Activated naive CD4-positive, alpha-beta T cell treated with anti-CD3 and anti-CD28 coated beads, Interleukin-2, amount 50 U/mL, for 72 hours (primary cell): ENCODE measurements around the gene IQCH. TPM values are rescaled to one million over a fixed set of nuclear protein-coding genes. Genes with fewer than 3 reads are reported as not detected.

Experiments used
- ATAC-seq, 2 donors: fragments of 150-1000 bp; cut with Tn5 transposase; 2 replicates each; pipeline ENCODE4 v1.10.0; 2021; ENCODE audit warnings: mild to moderate bottlenecking in 2 of 2, moderate library complexity in 2 of 2
- DNase-seq, 2 donors: peaks; one replicate each; pipeline ENCODE4 v3.0.0; 2021 to 2022; ENCODE audit warnings: low spot score in 2 of 2
- H3K27ac Mint-ChIP-seq, 2 donors: one replicate each; pipeline ENCODE4 v1.8.0; 2022; ENCODE audit warnings: mild to moderate bottlenecking in 2 of 2, mixed read lengths in 2 of 2
- H3K36me3 Mint-ChIP-seq, 2 donors: one replicate each; pipeline ENCODE4 v1.8.0; 2022; ENCODE audit warnings: mixed read lengths in 2 of 2
- H3K9me3 Mint-ChIP-seq, 2 donors: one replicate each; pipeline ENCODE4 v1.8.0; 2022; ENCODE audit warnings: mixed read lengths in 2 of 2
- total RNA-seq, 2 donors: library from RNA; stranded (reverse); gene quantifications; one replicate each; pipeline ENCODE4 v1.2.3, GENCODE V29; 2022

The IQCH gene
- total RNA-seq, 2 donors from 2014 or later: 0.75 to 2.3 TPM

DNA sequence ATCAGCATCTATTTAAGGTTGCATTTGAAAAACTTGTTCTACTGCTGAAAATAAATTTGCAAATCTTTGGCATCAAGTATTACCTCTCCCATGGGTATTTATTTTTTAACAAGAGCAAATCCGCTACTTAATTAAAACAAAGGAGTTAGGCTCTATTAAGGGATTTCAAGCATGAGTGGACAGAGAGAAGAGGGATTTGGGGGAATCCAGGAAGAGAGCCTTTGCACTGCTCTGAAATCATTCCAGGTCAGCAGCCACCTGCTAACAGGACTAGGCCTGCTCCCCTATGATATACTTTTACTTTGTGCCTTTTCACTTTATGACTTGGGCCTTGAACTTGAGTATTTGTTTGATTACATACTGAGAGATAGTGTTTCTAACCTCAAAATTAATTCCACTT, 57.1 kb downstream of the IQCH start:
- ATAC-seq (no peak), DNase-seq (no peak)
- Mint-ChIP-seq H3K36me3 (no peaks in the 10 kb centered on the region), H3K9me3 (no peaks in the 10 kb centered on the region), H3K27ac (no peak overlapping the region)

DNA sequence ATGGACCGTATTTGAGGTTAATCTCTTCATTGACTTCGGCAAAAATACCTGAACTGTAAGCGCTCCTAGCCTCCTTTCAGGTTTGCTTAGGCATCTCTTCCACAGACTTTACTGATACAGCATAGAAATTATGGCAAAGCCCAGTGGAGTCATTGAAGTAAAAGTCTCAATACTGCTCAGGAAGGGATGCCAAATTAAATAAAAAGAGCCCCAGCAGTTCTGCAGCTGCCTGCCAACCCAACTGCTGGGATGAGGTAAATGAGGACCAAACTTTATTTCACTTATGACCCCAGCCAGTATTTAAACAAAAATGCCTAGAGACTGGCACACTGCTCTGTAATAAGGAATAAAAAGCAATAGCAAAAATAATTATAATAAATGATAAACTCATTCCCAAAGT, 65.4 kb downstream of the IQCH start:
- ATAC-seq: no peak
- Mint-ChIP-seq H3K9me3 (no peaks in the 10 kb centered on the region), H3K36me3 (peaks cover 0 to 5% of the 10 kb centered on the region in 2 donors), H3K27ac (no peak overlapping the region)
- DNase-seq: no peak

DNA sequence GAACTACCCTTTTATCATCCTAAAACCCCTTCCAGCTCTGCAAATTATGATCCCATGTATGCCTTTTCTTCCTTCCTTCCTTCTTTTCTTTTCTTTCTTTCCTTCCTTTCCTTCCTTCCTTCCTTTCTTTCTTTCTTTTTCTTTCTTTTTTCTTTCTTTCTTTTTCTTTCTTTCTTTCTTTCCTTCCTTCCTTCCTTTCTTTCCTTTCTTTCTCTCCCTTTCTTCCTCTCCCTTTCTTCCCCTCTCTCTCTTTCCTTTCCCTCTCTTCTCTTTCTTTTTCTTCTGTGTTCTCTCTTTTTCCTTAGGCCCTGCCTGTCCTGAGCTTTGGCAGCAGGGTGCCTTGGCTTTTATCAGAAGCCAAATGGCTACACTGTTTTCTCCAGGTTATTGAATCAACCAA, 66.8 kb downstream of the IQCH start:
- DNase-seq (no peak), ATAC-seq (no peak)
- Mint-ChIP-seq H3K9me3 (no peaks in the 10 kb centered on the region), H3K36me3 (peaks cover 0 to 5% of the 10 kb centered on the region in 2 donors), H3K27ac (no peak overlapping the region)

DNA sequence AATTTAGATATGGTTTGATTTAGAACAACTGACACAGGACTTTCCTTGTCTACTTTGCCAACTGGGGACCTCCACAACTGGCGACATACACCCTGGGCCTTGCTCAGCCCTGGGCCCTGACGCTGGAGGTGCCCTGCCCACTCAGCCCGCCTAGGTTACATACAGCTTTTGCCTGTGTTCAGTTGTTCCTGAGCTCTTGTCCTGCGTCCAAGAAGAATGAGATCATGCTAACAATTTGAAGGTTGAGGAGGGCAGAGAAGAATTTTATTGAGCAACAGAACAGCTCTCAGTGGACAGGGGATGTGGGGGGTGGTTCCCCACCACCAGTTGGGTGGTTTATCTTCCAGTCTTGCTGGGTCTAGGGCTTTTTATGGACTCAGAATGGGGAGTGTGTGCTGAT, 67.9 kb downstream of the IQCH start:
- Mint-ChIP-seq H3K27ac (no peak overlapping the region), H3K9me3 (no peaks in the 10 kb centered on the region), H3K36me3 (peaks cover 1 to 5% of the 10 kb centered on the region in 2 donors)
- no peak for DNase-seq
- ATAC-seq: no peak

DNA sequence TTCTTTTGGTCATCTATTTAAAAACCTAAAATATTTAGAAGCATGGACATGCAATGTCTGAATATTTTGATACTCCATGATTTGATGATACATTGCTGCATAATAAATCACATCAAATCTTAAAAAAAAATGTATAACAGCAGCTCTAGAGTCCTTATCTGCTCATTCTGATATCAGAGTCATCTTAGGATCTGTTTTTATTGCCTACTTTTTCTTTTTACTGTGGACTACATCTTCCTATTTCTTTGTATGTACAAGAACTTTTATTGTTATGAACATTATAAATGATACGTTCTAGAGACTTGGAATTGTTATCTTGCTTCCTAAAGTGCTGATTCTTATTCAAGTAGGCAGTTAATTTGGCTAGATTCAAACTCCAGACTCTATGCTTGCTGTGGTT, 72.7 kb downstream of the IQCH start:
- H3K36me3 Mint-ChIP-seq: peaks cover 5 to 7% of the 10 kb centered on the region in 2 donors
- H3K9me3 Mint-ChIP-seq: no peaks in the 10 kb centered on the region
- ATAC-seq (no peak), DNase-seq (no peak)
- H3K27ac Mint-ChIP-seq: no peak overlapping the region

DNA sequence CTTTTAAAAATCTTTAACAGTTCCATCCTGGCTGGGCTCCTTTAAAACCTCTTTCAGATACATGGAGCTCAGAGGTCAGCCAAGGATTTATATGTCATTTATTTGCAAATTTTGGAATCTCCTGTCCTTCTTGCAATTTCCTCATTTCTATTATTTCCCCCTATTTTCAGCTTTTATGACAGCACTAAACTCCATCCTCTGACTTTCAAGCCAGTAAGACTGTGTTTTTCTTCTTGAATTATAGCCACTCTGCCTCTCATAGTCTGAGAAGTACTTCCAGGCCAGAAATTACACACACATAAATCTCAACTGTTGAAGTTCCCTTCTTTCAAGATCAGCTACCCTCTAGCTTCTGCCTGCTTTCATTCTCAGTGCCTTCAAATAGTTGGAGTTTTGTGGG, 73.2 kb downstream of the IQCH start:
- ATAC-seq (no peak), DNase-seq (no peak)
- H3K27ac Mint-ChIP-seq: no peak overlapping the region
- no peaks in the 10 kb centered on the region for H3K9me3 Mint-ChIP-seq
- peaks cover under 1 to 7% of the 10 kb centered on the region in 2 donors for H3K36me3 Mint-ChIP-seq

DNA sequence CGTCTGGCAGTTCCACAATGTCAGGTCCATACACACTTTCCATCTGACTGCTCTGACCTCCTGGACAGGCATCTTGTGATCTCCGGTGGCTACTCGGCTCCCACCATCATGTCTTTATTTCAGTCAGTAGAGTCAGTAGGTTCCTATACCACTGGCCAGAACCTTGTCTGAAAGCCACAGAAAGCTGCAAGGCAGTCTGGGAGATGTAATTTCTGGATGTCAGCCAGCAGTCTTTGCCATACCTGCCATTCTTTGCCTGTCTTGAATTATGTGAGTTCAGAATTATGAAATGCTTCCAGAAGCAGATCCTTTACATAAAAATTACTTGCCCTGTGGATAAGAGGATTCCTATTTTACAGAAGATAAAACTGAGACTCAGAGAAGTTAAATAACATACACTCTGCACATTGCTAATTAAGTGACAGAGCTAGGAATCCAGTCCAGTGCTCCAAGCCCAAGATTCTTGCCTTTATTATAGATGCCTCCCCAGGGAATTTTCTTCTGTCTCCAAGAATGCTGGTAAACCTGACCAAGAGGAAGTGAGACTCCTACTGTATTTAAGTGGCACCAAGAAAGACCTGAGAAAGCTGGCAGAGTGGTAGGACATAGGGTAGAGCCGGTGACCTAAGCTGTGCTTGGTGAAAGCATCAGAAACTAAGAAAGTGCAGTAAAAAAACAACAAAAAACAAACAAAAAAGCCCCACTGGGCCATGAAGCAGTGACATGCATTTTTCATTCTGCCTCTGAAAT, 75.6 kb downstream of the IQCH start:
- Mint-ChIP-seq H3K9me3 (no peaks in the 10 kb centered on the region), H3K36me3 (peaks cover 0 to 7% of the 10 kb centered on the region in 2 donors), H3K27ac (no peak overlapping the region)
- ATAC-seq: no peak
- no peak for DNase-seq

DNA sequence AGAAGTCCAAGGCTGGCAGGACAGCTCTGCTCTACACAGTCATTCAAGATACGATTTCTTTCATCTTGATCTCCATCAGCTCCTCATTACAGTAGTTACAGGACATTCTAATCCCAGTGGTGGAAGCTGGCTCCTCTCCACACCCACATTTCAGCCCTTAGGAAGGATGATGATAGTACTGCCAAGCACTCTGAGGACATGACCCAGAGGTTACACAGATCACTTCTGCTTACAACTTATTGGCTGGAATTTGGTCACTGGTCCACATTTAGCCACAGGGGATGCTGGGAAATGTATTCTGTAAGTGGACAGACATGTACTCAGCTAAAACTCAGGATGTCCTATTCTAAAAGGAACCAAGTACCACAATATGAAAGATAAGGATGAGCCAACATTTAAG, 77.1 kb downstream of the IQCH start:
- ATAC-seq (no peak), DNase-seq (no peak)
- H3K36me3 Mint-ChIP-seq: peaks cover 0 to 7% of the 10 kb centered on the region in 2 donors
- H3K9me3 Mint-ChIP-seq: no peaks in the 10 kb centered on the region
- no peak overlapping the region for H3K27ac Mint-ChIP-seq

DNA sequence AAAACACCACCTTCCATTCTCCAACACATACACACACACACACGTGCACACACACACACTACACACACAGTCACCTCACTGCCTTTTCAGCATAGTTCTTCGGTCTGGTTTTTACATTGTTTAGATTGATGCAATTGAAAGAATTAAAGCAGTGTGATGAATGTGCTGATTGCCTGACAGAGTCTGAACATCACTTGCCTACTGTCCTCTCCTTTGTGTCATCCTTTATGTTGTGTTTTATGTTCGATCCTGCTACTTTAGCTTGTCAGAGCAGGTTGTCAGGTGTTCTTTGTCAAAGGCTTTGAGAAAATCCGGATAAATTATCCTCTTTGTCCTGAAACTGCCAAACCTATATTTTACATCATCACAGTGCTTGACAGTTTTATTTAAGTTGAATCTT, 80.4 kb downstream of the IQCH start:
- Mint-ChIP-seq H3K27ac (no peak overlapping the region), H3K36me3 (no peaks in the 10 kb centered on the region), H3K9me3 (no peaks in the 10 kb centered on the region)
- ATAC-seq (no peak), DNase-seq (no peak)

DNA sequence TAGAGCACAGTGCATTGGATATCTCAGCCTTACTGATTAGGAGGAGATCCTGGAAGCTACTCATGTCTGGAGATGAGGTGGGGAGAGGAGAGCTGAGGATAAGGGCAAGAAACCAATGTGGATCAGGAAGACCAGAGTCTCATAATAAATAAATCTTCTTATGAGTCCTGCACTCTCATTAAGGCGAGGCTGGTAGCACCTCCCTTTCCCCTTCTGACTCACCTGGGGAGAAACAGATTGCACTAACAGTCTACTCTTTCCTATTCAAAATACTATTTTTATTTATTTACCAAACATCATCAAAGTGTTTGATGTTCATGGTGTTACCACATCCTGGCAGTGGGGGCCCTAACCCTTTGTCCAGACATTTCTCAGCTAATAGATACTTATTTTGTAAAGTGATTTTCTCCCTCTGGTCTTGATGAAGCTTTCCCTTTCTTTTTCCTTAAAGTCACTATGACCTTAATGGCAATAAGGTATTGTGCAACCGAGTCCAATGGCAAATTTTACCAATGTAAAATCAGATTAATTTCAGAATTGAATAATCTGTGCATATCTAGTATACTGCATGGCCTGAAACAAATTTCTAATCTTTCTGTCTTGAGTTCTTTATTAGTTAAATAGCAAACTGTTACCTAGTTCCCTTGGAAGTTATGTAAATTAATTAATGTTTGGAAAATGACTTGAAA, 81.1 kb downstream of the IQCH start:
- H3K9me3 Mint-ChIP-seq: no peaks in the 10 kb centered on the region
- no peak for ATAC-seq
- H3K27ac Mint-ChIP-seq: no peak overlapping the region
- H3K36me3 Mint-ChIP-seq: no peaks in the 10 kb centered on the region
- DNase-seq: no peak

DNA sequence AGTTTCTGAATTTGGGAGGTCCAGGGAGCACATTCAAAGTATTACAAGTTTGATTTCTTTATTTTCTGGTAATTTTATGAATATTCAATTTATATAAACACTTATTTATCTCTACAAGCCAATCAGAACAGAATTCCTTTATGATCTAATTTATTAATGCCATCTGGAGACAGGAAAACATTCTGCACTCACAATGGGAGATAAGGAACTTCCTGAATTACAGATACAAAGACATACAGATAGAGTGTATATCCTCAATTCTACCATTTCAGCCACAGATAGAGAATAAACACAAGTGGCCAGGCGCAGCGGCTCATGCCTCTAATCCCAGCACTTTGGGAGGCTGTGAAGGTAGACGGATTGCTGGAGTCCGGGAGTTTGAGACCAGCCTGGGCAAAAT, 86.0 kb downstream of the IQCH start:
- DNase-seq (no peak), ATAC-seq (no peak)
- Mint-ChIP-seq H3K36me3 (peaks cover 0 to 4% of the 10 kb centered on the region in 2 donors), H3K9me3 (peaks cover 6% of the 10 kb centered on the region in 2 donors), H3K27ac (no peak overlapping the region)

DNA sequence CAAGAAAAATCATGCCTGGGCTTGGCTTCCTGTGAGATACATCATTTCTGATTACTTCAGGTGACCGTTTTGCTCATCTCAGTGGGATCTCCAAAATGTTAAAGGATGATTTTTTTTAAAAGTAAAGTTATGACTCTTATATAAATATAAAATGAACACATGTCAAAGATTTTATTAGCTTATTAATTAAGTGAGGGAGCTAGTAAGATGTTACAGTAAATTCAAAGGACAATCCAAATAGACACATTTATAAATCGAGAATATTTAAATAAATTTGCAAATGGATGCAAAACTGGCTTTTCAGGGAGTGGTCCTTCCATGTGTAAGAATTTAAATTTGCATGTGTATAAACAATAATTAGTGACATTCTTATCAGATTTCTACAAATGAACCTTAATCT, 87.0 kb downstream of the IQCH start:
- Mint-ChIP-seq H3K9me3 (peaks cover 6% of the 10 kb centered on the region in 2 donors), H3K36me3 (peaks cover 0 to 4% of the 10 kb centered on the region in 2 donors), H3K27ac (no peak overlapping the region)
- no peak for ATAC-seq
- DNase-seq: no peak

DNA sequence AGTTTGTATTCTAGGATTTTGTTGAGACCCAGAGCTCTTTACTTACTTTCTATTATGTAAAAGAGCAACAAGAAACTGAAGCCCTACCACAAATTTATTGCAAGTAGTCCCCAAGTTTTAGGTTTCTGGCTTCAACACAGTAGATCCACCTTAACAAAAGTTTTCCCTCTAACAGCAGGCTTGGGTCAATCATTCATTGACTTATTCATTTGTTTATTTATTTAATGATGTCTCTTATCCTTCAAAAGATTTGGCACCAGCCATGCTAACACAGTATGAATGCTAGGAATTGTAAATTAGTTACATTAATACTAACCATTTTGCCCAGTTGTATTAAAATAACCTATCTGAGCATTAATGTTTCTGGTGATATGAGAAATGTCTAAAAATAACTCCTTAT, 88.6 kb downstream of the IQCH start:
- H3K27ac Mint-ChIP-seq: no peak overlapping the region
- H3K9me3 Mint-ChIP-seq: peaks cover 6% of the 10 kb centered on the region in 2 donors
- H3K36me3 Mint-ChIP-seq: peaks cover 0 to 4% of the 10 kb centered on the region in 2 donors
- no peak for DNase-seq
- ATAC-seq: no peak

DNA sequence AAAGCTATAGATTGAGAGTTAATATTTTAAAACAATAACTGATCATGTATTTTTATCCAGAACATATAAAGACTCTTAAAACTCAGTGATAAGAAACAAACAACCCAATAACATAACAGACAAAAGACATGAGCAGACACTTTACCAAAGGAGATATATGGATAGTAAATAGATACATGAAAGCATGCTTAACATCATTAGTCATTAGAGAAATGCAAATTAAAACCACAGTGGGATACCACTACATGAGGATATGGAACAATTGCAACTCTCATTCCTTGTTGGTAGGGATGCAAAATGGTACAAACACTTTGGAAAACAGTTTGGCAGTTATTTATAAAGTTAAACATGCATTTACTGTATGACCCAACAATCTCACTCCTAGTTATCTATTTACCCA, 95.0 kb downstream of the IQCH start:
- H3K27ac Mint-ChIP-seq: no peak overlapping the region
- peaks cover 1 to 15% of the 10 kb centered on the region in 2 donors for H3K9me3 Mint-ChIP-seq
- no peak for DNase-seq
- no peak for ATAC-seq
- H3K36me3 Mint-ChIP-seq: peaks cover 8 to 9% of the 10 kb centered on the region in 2 donors

DNA sequence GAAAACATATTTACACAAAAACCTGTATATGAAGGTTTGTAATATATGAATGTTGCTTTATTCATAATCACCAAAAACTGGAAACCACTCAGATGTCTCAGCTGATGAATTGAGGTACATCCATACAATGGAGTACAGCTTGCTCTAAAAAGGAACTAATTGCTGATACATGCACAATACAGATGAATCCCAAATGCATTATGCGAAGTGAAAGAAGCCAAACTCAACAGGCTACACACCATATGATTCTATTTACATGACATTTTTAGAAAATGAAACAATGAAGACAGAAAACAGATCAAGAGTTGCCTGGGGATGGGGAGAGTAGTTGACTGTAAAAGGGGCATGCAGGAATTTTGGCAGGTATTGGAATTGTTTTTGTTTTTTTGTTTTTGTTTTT, 95.5 kb downstream of the IQCH start:
- Mint-ChIP-seq H3K9me3 (peaks cover 0 to 14% of the 10 kb centered on the region in 2 donors), H3K27ac (no peak overlapping the region), H3K36me3 (peaks cover 8% of the 10 kb centered on the region in 2 donors)
- DNase-seq (no peak), ATAC-seq (no peak)

DNA sequence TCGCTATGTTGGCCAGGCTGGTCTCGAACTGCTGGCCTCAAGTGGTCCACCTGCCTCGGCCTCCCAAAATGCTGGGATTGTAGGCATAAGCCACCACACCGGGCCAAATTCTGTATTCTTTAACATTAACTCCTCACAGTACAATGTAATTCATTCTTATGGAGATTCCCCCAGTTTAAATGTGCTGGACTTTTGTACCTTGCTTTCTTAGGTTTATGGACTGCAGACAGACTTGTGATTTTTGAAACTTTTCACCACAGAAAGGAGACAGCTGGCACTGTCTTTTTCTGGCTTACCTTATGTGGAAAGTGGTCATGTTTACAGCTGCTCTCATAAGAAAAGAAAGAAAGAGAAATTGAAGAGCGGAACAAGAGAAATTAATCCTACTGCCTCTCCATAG, 103.8 kb downstream of the IQCH start:
- no peaks in the 10 kb centered on the region for H3K9me3 Mint-ChIP-seq
- no peaks in the 10 kb centered on the region for H3K36me3 Mint-ChIP-seq
- H3K27ac Mint-ChIP-seq: no peak overlapping the region
- ATAC-seq (no peak), DNase-seq (no peak)

DNA sequence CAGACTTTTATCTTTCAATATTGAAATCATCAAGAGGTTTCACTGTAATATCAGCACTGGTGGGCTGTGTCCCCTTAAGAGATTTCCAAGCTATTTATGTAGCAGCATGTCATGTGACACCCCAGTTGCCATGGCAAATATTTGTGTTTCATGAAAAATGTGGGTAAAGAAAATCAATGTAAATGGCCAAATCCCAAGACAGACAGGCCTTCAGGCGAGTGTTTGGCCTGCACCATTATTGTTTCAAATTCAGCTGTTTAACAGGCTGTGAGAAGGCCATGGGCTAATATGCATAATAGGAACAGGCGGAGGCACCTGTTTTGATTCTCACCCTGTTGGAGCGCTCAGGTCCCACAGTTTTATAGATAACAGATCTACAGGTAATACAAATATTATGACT, 104.2 kb downstream of the IQCH start:
- Mint-ChIP-seq H3K27ac (no peak overlapping the region), H3K36me3 (no peaks in the 10 kb centered on the region), H3K9me3 (peaks cover 0 to 3% of the 10 kb centered on the region in 2 donors)
- DNase-seq (no peak), ATAC-seq (no peak)
